AG09309 (cell line): ENCODE measurements around the gene DDHD1.

Experiments used
- DNase-seq: peaks from one replicate; pipeline ENCODE4 v3.0.0-alpha.2; 2010; ENCODE audit warnings: low read depth
- H3K4me3 ChIP-seq: 2 replicates; pipeline ENCODE4 v1.5.1; 2011; ENCODE audit warnings: mild to moderate bottlenecking, low read depth, low read length, moderate library complexity; ENCODE audit not compliant: control insufficient read depth
- TF ChIP-seq, protein P1 (sequence below): IDR thresholded peaks from 2 replicates; pipeline ENCODE4 v1.5.1; 2011; ENCODE audit warnings: mild to moderate bottlenecking, low read depth, low read length, inconsistent platforms; ENCODE audit not compliant: insufficient read depth, control insufficient read depth; ENCODE audit errors: missing control alignments

DDHD1 gene

DNA sequence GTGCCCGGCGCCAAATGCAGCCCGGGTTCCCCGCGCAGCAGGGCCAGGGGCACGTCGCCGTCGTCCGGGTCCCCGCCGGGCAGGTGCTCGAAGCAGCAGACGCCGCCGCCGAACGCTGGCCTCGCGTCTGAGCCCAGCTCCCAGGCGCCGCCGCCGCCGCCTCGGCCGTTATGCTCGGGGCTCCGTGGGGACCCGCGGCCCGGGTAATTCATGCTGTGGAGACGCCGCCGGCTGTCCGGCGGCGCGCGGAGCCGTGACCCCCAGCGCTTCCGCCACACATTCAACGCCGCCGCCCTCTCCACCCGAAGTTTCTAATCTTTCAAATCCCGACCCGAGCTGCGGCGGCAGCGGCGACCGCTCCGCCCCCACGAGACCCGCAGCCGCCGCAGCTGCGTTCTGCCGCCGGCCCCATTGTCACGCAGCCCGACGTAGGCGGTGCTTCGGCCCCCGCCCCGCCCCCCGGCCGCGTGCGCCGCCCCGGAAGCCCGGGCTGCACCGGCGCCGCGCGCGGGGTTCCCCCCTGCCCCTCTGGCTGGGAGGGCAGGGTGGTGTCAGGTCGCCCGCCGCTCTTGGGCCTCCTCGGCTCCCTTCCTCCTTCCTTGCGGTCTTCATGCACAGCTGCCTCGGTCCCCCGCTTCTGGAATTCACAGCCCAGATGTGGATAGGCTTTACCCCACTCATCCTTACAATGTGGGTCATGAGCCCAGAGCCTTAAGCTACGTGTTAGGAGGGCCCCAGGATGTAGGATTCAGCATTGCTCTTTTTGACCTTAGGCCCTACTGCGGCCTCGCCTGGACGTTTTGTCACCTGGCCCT is at the start of gene DDHD1:
TSS of gene DDHD1 (minus strand) at position 437 of the 815 bp plus-strand sequence. CDS start at position 212, 225 bp downstream.
- peak within 1 kb of the TSS; percentile 93 for H3K4me3 ChIP-seq
- DNase-seq, result no peak
- TF ChIP-seq, protein P1, sequence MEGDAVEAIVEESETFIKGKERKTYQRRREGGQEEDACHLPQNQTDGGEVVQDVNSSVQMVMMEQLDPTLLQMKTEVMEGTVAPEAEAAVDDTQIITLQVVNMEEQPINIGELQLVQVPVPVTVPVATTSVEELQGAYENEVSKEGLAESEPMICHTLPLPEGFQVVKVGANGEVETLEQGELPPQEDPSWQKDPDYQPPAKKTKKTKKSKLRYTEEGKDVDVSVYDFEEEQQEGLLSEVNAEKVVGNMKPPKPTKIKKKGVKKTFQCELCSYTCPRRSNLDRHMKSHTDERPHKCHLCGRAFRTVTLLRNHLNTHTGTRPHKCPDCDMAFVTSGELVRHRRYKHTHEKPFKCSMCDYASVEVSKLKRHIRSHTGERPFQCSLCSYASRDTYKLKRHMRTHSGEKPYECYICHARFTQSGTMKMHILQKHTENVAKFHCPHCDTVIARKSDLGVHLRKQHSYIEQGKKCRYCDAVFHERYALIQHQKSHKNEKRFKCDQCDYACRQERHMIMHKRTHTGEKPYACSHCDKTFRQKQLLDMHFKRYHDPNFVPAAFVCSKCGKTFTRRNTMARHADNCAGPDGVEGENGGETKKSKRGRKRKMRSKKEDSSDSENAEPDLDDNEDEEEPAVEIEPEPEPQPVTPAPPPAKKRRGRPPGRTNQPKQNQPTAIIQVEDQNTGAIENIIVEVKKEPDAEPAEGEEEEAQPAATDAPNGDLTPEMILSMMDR, result no peak

DNA sequence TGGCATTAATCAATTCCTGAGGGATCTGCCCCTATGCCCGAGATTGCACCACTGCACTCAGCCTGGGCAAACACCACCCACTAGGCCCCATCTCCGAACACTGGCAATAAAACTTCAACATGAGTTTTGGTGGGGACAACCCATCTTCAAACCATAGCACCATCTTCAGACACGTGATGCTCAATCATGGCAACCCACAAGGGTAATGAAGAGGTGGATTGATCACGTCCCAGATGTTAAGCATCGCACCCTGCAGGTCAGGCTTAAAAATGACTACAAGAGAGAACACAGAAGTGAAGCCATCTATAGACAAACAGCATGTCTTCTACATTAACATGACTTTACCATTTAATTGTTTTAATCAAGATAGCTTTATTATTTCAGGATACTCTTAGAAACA is 42.8 kb upstream of the DDHD1 start:
- no peak overlapping the region for H3K4me3 ChIP-seq
- TF ChIP-seq, protein P1, result no peak
- no peak for DNase-seq

DNA sequence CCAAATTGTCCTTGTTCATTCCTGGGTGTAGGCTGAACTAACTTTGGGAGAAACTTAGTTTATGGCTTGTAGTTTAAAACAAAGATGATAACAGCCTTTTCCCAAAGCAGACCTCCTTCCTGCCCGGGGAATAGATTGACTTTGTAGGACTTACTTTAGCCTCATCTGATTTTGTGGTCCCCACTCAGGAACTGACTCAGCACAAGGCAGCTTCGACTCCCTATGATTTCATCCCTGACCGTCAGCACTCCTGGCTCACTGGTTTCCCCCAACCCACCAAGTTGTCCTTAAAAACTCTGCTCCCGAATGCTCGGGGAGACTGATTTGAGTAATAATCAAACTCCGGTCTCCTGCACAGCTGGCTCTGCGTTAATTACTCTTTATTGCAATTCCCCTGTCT is 40.1 kb upstream of the DDHD1 start:
- no peak for DNase-seq
- no peak overlapping the region for H3K4me3 ChIP-seq
- TF ChIP-seq, protein P1, result no peak

DNA sequence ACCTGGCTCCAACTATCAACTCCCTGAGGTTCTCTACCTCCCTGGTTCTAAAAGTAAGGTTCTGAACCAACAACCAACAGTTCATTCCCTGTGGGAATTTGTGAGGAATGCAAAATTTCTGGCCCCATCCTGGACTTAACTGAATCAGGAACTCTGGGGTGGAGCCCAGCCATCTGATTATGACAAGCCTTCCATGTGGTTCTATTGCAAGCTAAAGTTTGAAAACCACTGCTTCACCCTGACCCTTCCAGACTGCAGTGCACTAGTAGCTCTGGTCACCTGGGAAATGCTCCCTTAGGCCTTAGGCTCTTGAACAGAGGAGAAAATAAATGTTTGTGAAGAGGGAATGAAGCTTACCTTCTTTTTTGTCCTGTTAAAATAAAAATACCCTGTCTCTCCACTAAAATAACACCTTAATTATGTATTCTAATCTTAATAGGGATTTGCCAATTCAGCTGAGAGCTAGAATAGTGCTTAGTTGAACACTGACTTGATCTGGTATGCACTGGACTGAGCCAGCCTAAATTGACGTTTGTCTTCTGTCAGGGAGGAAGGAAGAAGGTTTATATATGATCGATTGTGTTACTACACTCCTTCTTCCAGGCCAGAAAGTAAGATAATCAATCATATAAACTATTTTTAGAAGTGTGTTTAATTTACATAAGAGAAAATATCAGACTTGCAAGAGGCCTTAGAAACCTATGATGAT is 39.1 kb upstream of the DDHD1 start:
- TF ChIP-seq, protein P1, result no peak
- H3K4me3 ChIP-seq, result no peak overlapping the region
- no peak for DNase-seq

DNA sequence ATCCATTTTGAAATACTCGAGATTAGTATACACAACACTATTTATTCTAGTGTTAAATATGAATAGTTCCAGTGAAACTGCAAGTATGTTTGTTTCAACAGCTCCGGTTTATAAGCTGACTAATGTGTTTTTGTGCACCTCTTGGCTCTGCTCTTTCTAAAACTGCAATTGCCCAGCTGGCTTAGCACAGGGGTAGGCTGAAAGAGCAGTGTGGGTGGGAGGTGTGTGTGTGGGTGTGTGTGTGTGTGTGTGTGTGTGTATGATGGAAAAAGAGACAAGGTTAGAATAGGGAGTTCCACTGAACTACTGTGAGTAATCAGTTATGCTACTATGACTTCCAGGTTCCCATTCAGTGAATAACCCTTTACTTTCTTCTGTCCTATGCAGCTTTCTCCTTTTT is 37.8 kb upstream of the DDHD1 start:
- DNase-seq, result no peak
- TF ChIP-seq, protein P1, result no peak

DNA sequence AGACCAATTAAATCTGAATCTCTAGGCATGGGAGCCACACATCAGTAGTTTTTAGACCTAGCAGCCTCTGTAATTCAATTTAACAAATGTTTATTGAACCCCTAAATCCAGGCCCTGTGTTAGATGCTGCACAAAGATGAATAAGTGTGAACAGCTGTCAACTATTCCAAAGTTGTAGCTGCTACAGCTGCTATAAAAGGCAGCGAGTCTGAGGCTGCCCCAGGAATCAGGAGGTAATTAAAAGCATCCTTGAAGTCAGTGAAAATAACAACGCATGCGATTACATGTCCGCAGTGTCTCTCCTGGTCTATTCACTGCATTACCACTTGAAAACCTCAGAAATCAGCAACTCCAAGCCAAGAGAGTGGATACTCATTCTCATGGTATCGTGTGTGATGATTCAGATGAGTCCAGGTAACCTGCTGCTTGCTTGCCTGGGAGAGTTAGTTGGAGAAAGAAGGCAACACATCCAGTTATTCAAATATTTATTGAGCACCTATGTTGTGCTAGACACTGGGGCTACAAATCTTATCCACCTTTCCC is 34.9 kb upstream of the DDHD1 start:
- TF ChIP-seq, protein P1, result no peak
- no peak overlapping the region for H3K4me3 ChIP-seq
- no peak for DNase-seq

More for the DNA sequence above, 37.8 kb upstream of the DDHD1 start:
- H3K4me3 ChIP-seq, result no peak overlapping the region
